CD4-positive, alpha-beta memory T cell (primary cell): ENCODE results near the gene RBBP5. TPM values are rescaled to one million over a fixed set of nuclear protein-coding genes. Genes with fewer than 3 reads are reported as not detected.
A peak's percentile ranks its signal among the peaks of the same experiment; 100 is the strongest.
"Not testable (repeated sequence)": the region's sequence is repeated elsewhere in the genome, so short reads cannot be mapped to it uniquely, and the experiment has no call there.

ENCODE experiments used
- CTCF ChIA-PET: fragments of 350-600 bp; sonication (Branson Sonifier 250); formaldehyde crosslinking; loops from one replicate; lab custom pipeline; 2021; ENCODE audit warnings: inconsistent platforms; ENCODE audit not compliant: partially characterized antibody; lab: Charles Lee
- POLR2A ChIA-PET: fragments of 350-600 bp; sonication (Branson Sonifier 250); formaldehyde crosslinking; loops from one replicate; lab custom pipeline; 2021; ENCODE audit not compliant: partially characterized antibody; lab: Charles Lee
- DNase-seq, 5 donors: peaks; one replicate each; pipeline versions ENCODE4 v3.0.0 to v3.0.0-alpha.2; 2020 to 2022; ENCODE audit warnings: mixed read lengths in 1 of 5
- H3K27ac ChIP-seq: one replicate; pipeline ENCODE4 v1.7.0; 2013; ENCODE audit warnings: low read depth, low read length
- H3K27me3 ChIP-seq: 2 replicates; pipeline ENCODE4 v1.7.0; 2013; ENCODE audit warnings: mild to moderate bottlenecking, low read length, moderate library complexity; ENCODE audit not compliant: insufficient read depth
- H3K36me3 ChIP-seq: 2 replicates; pipeline ENCODE4 v1.7.0; 2013; ENCODE audit warnings: mild to moderate bottlenecking, low read length, moderate library complexity; ENCODE audit not compliant: insufficient read depth
- H3K4me1 ChIP-seq: 2 replicates; pipeline ENCODE4 v1.7.0; 2013; ENCODE audit warnings: mild to moderate bottlenecking, low read length, moderate library complexity; ENCODE audit not compliant: insufficient read depth
- H3K4me3 ChIP-seq, 2 donors: one replicate each; pipeline ENCODE4 v1.7.0; 2013; ENCODE audit warnings: low read length in 2 of 2, mild to moderate bottlenecking in 1 of 2
- H3K9me3 ChIP-seq, 2 donors: one replicate each; pipeline ENCODE4 v1.7.0; 2013; ENCODE audit warnings: low read length in 2 of 2, control low read depth in 1 of 2; ENCODE audit not compliant: control insufficient read depth in 1 of 2
- H3K27ac Mint-ChIP-seq, 7 donors: one replicate each; pipeline ENCODE4 v1.8.0; 2020 to 2021; ENCODE audit warnings: mixed read lengths in 7 of 7, mild to moderate bottlenecking in 6 of 7, inconsistent platforms in 3 of 7, moderate library complexity in 3 of 7
- H3K27me3 Mint-ChIP-seq, 2 donors: one replicate each; pipeline ENCODE4 v1.8.0; 2020 to 2021; ENCODE audit warnings: mixed read lengths in 2 of 2
- H3K36me3 Mint-ChIP-seq, 2 donors: one replicate each; pipeline ENCODE4 v1.8.0; 2020 to 2021; ENCODE audit warnings: mixed read lengths in 2 of 2, inconsistent platforms in 1 of 2, mild to moderate bottlenecking in 1 of 2
- H3K4me1 Mint-ChIP-seq, 4 donors: one replicate each; pipeline ENCODE4 v1.8.0; 2020 to 2021; ENCODE audit warnings: mixed read lengths in 4 of 4, mild to moderate bottlenecking in 1 of 4
- H3K4me3 Mint-ChIP-seq, 8 donors: one replicate each; pipeline ENCODE4 v1.8.0; 2020 to 2021; ENCODE audit warnings: mixed read lengths in 8 of 8, mild to moderate bottlenecking in 7 of 8, moderate library complexity in 6 of 8, inconsistent platforms in 3 of 8
- H3K9me3 Mint-ChIP-seq, 8 donors: one replicate each; pipeline ENCODE4 v1.8.0; 2020 to 2021; ENCODE audit warnings: mixed read lengths in 8 of 8, mild to moderate bottlenecking in 5 of 8, inconsistent platforms in 3 of 8, moderate library complexity in 1 of 8
- intact Hi-C: fragments of 100-400 bp; cut with micrococcal nuclease; formaldehyde crosslinking; loops from one replicate; pipeline ENCODE4 v1.15.1; 2023
- polyA plus RNA-seq, 2 donors: library from polyadenylated mRNA; unstranded; fragments of 300-500 nt; fragmentation: Illumina TruSeq; gene quantifications; one replicate each; pipeline ENCODE4 v1.2.3, GENCODE V29; 2021
- total RNA-seq, 2 experiments: library from RNA; stranded (reverse); gene quantifications; one replicate each; pipeline ENCODE4 v1.2.3, GENCODE V29; 2021

RBBP5 gene
- total and polyA plus RNA-seq, 4 experiments from 2014 or later: 16.8 to 32.9 (median 26.8) TPM

DNA sequence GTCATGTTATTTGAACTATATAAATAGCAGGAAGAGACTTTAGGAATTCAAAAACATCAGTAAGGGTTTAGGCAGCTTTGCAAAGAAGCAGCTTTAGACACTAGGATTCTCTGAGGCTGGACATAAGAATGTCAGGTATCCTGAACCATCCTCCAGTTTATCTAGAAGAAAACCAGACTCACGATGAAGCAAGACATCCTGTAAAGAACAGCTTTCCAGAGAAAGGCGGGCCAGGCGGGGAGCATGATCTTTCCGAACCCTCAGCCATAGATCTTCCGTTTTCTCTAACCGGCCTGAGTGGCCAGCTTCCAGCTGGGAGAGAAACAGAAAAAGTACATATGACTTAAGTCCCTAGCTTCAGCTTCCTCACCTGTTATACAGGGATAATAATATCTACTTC is 39.3 kb upstream of the RBBP5 start:
- ChIA-PET POLR2A (no interaction called here), CTCF (interaction anchor here (0.6 to 1.4 kb wide), 2 partner anchors 19 to 94 kb away, joined by 3 to 6 read pairs; no protein-coding TSS in a partner anchor)
- no peak overlapping the region for H3K4me3 Mint-ChIP-seq
- Histone ChIP-seq H3K9me3 (peaks cover 3% of the 10 kb centered on the region in 2 donors), H3K27me3 (no peaks in the 10 kb centered on the region), H3K4me1 (no peaks in the 10 kb centered on the region), H3K36me3 (peaks cover 73% of the 10 kb centered on the region), H3K27ac (no peak overlapping the region), H3K4me3 (no peak overlapping the region)
- no peak for DNase-seq
- H3K9me3 Mint-ChIP-seq: peaks cover 0 to 11% (median 7%) of the 10 kb centered on the region in 8 donors
- peaks cover 0 to 4% (median 0%) of the 10 kb centered on the region in 4 donors for H3K4me1 Mint-ChIP-seq
- no peaks in the 10 kb centered on the region for H3K27me3 Mint-ChIP-seq
- intact Hi-C loops: no loop called here
- H3K27ac Mint-ChIP-seq: no peak overlapping the region
- H3K36me3 Mint-ChIP-seq: peaks cover 74 to 86% of the 10 kb centered on the region in 2 donors

- CTCF ChIA-PET: interaction anchor here (2.3 to 2.8 kb wide), 2 partner anchors 17 to 97 kb away, joined by 7 to 21 read pairs; no protein-coding TSS in a partner anchor
- Mint-ChIP-seq H3K9me3 (peaks cover 0 to 17% (median 8%) of the 10 kb centered on the region in 8 donors), H3K36me3 (peaks cover 83 to 89% of the 10 kb centered on the region in 2 donors), H3K4me1 (peaks cover 0 to 2% (median 0%) of the 10 kb centered on the region in 4 donors), H3K27ac (peak overlapping the region in 1 of 7 donors; percentile 2), H3K27me3 (no peaks in the 10 kb centered on the region), H3K4me3 (no peak overlapping the region)
- Histone ChIP-seq H3K4me1 (no peaks in the 10 kb centered on the region), H3K27ac (no peak overlapping the region), H3K4me3 (no peak overlapping the region), H3K9me3 (peaks cover 6 to 7% of the 10 kb centered on the region in 2 donors), H3K27me3 (no peaks in the 10 kb centered on the region), H3K36me3 (peaks cover 70% of the 10 kb centered on the region)
- no peak for DNase-seq
- intact Hi-C loops: no loop called here
- POLR2A ChIA-PET: no interaction called here
Measured at GRCh38 chr1:205158048-205158616, 36.4 kb upstream of the RBBP5 start.

- H3K27ac ChIP-seq, DNase-seq, CTCF ChIA-PET, H3K4me1 Mint-ChIP-seq, H3K4me3 Mint-ChIP-seq, H3K4me3 ChIP-seq, H3K9me3 ChIP-seq, H3K4me1 ChIP-seq, H3K27me3 ChIP-seq, POLR2A ChIA-PET, H3K27me3 Mint-ChIP-seq, H3K27ac Mint-ChIP-seq, intact Hi-C loops: not testable (repeated sequence)
- peaks cover 54% of the 10 kb centered on the region for H3K36me3 ChIP-seq
- H3K36me3 Mint-ChIP-seq: peaks cover 66 to 75% of the 10 kb centered on the region in 2 donors
- peaks cover 0 to 17% (median 8%) of the 10 kb centered on the region in 8 donors for H3K9me3 Mint-ChIP-seq
Measured at GRCh38 chr1:205155665-205156377, 34.0 kb upstream of the RBBP5 start.

DNA sequence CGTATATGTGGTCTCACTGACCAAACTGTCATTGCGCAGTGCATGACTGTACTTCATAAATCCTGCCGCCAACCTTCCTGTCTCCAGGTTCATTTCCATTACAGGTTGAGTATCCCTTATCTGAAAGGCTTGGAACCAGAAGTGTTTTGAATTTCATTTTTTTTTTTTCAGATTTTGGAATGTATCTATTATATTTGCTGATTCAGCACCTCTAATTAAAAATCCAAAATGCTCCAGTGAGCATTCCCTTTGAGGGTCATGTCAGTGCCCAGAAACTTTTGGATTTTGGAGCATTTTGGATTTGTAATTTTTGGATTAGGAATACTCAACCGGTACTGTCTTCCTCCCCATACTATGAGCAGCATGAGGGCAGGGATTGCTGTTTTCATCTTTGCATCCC is 30.7 kb upstream of the RBBP5 start:
- Mint-ChIP-seq H3K4me3 (no peak overlapping the region), H3K27me3 (no peaks in the 10 kb centered on the region), H3K9me3 (peaks cover 0 to 14% (median 8%) of the 10 kb centered on the region in 8 donors), H3K4me1 (peaks cover 0 to 2% (median 0%) of the 10 kb centered on the region in 4 donors), H3K36me3 (peaks cover 59 to 74% of the 10 kb centered on the region in 2 donors), H3K27ac (no peak overlapping the region)
- H3K9me3 ChIP-seq: peaks cover 6 to 7% of the 10 kb centered on the region in 2 donors
- no peak overlapping the region for H3K27ac ChIP-seq
- no peak overlapping the region for H3K4me3 ChIP-seq
- ChIA-PET CTCF (interaction anchor here (1.9 kb wide), 1 partner anchor 11 kb away, joined by 10 read pairs; no protein-coding TSS in a partner anchor), POLR2A (no interaction called here)
- intact Hi-C loops: no loop called here
- H3K27me3 ChIP-seq: no peaks in the 10 kb centered on the region
- no peaks in the 10 kb centered on the region for H3K4me1 ChIP-seq
- no peak for DNase-seq
- H3K36me3 ChIP-seq: peaks cover 30% of the 10 kb centered on the region

DNA sequence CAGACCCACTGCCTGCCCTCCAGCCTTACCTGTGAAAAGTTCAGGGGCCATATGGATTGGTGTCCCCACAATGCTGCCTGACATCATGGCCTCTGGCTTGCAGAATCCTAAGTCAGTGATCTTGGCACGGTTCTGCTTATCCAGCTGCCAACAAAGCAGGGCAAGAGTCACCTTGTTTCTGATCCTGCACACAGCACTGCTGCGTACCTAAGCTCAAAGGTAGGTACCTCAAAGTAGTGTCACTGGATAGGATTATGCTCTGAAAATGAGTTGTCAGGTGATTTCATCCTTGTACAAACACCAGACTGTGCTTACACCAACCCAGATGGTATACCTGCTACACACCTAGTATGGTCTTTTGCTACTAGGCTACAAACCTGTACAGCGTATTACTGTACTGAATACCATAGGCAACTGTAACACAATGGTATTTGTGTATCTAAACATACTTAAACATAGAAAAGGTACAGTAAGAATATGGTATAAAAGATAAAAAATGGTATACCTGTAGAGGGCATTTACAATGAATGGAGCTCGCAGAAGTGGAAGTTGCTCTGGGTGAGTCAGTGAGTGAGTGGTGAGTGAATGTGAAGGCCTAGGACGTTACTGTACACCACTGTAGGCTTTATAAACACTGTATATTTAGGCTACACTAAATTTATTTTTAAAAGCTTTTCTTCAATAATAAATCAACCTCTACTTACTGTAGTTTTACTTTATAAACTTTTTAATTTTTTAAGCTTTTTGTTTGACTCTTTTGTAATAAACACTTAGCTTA is 29.1 kb upstream of the RBBP5 start:
- H3K4me1 Mint-ChIP-seq: peaks cover 0 to 2% (median 0%) of the 10 kb centered on the region in 4 donors

GRCh38 chr1:205147191-205147835 is 25.5 kb upstream of the RBBP5 start:
- H3K27me3 ChIP-seq: no peaks in the 10 kb centered on the region
- no peaks in the 10 kb centered on the region for H3K9me3 ChIP-seq
- no peaks in the 10 kb centered on the region for H3K4me1 ChIP-seq
- Mint-ChIP-seq H3K36me3 (peaks cover 27 to 49% of the 10 kb centered on the region in 2 donors), H3K4me3 (no peak overlapping the region), H3K9me3 (no peaks in the 10 kb centered on the region), H3K27ac (peak overlapping the region in 2 of 7 donors; percentile 7 to 31), H3K27me3 (no peaks in the 10 kb centered on the region), H3K4me1 (peaks cover 0 to under 1% (median 0%) of the 10 kb centered on the region in 4 donors)
- no peak overlapping the region for H3K27ac ChIP-seq
- no peak for DNase-seq
- CTCF ChIA-PET: interaction anchor here (0.8 to 1.1 kb wide), 2 partner anchors 24 to 42 kb away, joined by 3 to 4 read pairs; no protein-coding TSS in a partner anchor
- POLR2A ChIA-PET: no interaction called here
- intact Hi-C loops: no loop called here
- peaks cover 5% of the 10 kb centered on the region for H3K36me3 ChIP-seq
- no peak overlapping the region for H3K4me3 ChIP-seq

More for the DNA sequence above, 29.1 kb upstream of the RBBP5 start:
- Mint-ChIP-seq H3K27me3 (no peaks in the 10 kb centered on the region), H3K27ac (no peak overlapping the region), H3K4me3 (no peak overlapping the region), H3K9me3 (peaks cover 0 to 5% (median 0%) of the 10 kb centered on the region in 8 donors), H3K36me3 (peaks cover 50 to 70% of the 10 kb centered on the region in 2 donors)
- no peak overlapping the region for H3K4me3 ChIP-seq
- no peaks in the 10 kb centered on the region for H3K27me3 ChIP-seq
- H3K9me3 ChIP-seq: peaks cover under 1 to 2% of the 10 kb centered on the region in 2 donors
- DNase-seq: no peak
- peaks cover 14% of the 10 kb centered on the region for H3K36me3 ChIP-seq
- H3K4me1 ChIP-seq: no peaks in the 10 kb centered on the region
- ChIA-PET CTCF (interaction anchor here (0.7 to 1.9 kb wide), 4 partner anchors 8 to 345 kb away, joined by 3 to 10 read pairs (median 5); no protein-coding TSS in a partner anchor), POLR2A (interaction anchor here (1.7 kb wide), 1 partner anchor 30 kb away, joined by 4 read pairs; the partner anchor contains the start of gene RBBP5)
- intact Hi-C loops: no loop called here
- no peak overlapping the region for H3K27ac ChIP-seq
